GM21723 (cell line): ENCODE data around the gene SKAP1.

Source experiments
- ATAC-seq: cut with Tn5 transposase; IDR thresholded peaks from one replicate; pipeline ENCODE4 v1.9.1; 2021; ENCODE audit warnings: mild to moderate bottlenecking, moderate library complexity; ENCODE audit not compliant: unreplicated experiment

Gene SKAP1

GRCh38 chr17:48084932-48085331 is 345.1 kb downstream of the SKAP1 start:
- ATAC-seq = no peak
